DND-41 (cell line): Measurements from ENCODE around the gene SAMD4A.

Experiments used
- ATAC-seq: fragments of 200-7000 bp; cut with Tn5 transposase; 3 replicates; pipeline ENCODE4 v1.9.1; 2021; ENCODE audit warnings: low read depth; ENCODE audit not compliant: insufficient read depth
- DNase-seq: peaks from one replicate; pipeline ENCODE4 v3.0.0-alpha.2; 2020
- H2AFZ ChIP-seq: 2 replicates; pipeline ENCODE4 v1.6.0; 2012; ENCODE audit warnings: low read depth, low read length
- H3K27ac ChIP-seq: 2 replicates; pipeline ENCODE4 v1.5.1; 2012; ENCODE audit warnings: low read length, inconsistent platforms
- H3K27me3 ChIP-seq: fragments of 200-600 bp; sonication (generic); 2 replicates; pipeline ENCODE4 v1.6.0; 2012; ENCODE audit warnings: low read length, mild to moderate bottlenecking, inconsistent platforms; ENCODE audit not compliant: insufficient read depth, poor library complexity
- H3K36me3 ChIP-seq: 2 replicates; pipeline ENCODE4 v1.5.1; 2012; ENCODE audit warnings: low read length, inconsistent platforms; ENCODE audit not compliant: insufficient read depth
- H3K4me1 ChIP-seq: 2 replicates; pipeline ENCODE4 v1.5.1; 2012; ENCODE audit warnings: mild to moderate bottlenecking, low read length; ENCODE audit not compliant: insufficient read depth
- H3K4me2 ChIP-seq: 2 replicates; pipeline ENCODE4 v1.6.0; 2012; ENCODE audit warnings: mild to moderate bottlenecking, moderate library complexity, low read length, inconsistent platforms; ENCODE audit not compliant: insufficient read depth
- H3K4me3 ChIP-seq, 2 experiments: fragments of 200-600 bp in 1 of 2; shearing (Covaris generic) in 1 of 2; 2 replicates each; pipeline ENCODE4 v1.5.1; 2012 to 2016; ENCODE audit warnings: inconsistent platforms in 2 of 2, low read length in 2 of 2, mild to moderate bottlenecking in 2 of 2, low read depth in 1 of 2, moderate library complexity in 1 of 2
- H3K79me2 ChIP-seq: 2 replicates; pipeline ENCODE4 v1.6.0; 2012; ENCODE audit warnings: low read length, inconsistent platforms; ENCODE audit not compliant: insufficient read depth
- H3K9ac ChIP-seq: 2 replicates; pipeline ENCODE4 v1.6.0; 2012; ENCODE audit warnings: low read depth, mild to moderate bottlenecking, inconsistent platforms, low read length, moderate library complexity
- H3K9me3 ChIP-seq: 2 replicates; pipeline ENCODE4 v1.5.1; 2012; ENCODE audit warnings: low read length, moderate library complexity, mild to moderate bottlenecking, inconsistent platforms; ENCODE audit not compliant: insufficient read depth, severe bottlenecking
- H4K20me1 ChIP-seq: 2 replicates; pipeline ENCODE4 v1.6.0; 2012; ENCODE audit warnings: low read length; ENCODE audit not compliant: insufficient read depth
- EZH2 ChIP-seq: IDR thresholded peaks from 3 replicates; pipeline ENCODE4 v1.6.1; 2012; ENCODE audit warnings: borderline replicate concordance, low read depth, mild to moderate bottlenecking, moderate library complexity, low read length, inconsistent platforms; ENCODE audit not compliant: severe bottlenecking
- TF ChIP-seq, protein P1 (sequence below): IDR thresholded peaks from 2 replicates; pipeline ENCODE4 v1.5.1; 2012; ENCODE audit warnings: borderline replicate concordance, low read length, moderate library complexity, mild to moderate bottlenecking; ENCODE audit not compliant: poor library complexity, severe bottlenecking; ENCODE audit errors: extremely low read depth

SAMD4A gene

DNA sequence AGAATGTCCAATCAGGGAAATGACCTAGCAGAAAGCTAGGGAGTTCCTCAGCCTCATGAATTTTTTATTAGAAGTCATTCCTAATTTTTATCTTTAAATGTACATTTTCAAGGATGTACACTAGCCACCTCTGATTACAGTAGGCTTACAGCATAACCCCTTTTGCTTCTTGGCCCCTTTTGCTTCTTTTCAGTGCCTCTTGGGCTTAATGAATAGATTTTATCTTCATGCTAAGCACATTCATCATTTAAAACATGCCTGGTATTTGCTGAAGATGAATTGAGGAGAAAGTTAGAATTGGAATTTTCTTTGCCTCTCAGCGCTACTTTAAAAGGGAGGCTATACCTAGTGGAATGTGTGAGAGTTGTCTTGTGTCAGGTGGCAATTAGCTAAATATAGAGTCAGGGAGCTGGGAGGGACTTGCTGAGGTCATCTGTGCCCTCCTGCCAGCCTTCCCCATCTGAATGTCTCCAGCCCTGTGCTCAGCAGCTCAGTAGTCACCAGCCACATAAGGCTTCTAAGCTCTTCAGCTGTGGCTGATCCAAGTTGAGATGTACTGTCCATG, 132.1 kb downstream of the SAMD4A start:
- no peaks in the 10 kb centered on the region for H3K4me1 ChIP-seq
- no peak overlapping the region for H3K27ac ChIP-seq
- ATAC-seq (no peak), DNase-seq (no peak)
- no peak overlapping the region for H2AFZ ChIP-seq
- peaks cover 27% of the 10 kb centered on the region for H3K27me3 ChIP-seq
- H3K79me2 ChIP-seq, result no peaks in the 10 kb centered on the region
- no peaks in the 10 kb centered on the region for H3K9me3 ChIP-seq
- H3K36me3 ChIP-seq, result no peaks in the 10 kb centered on the region
- no peak overlapping the region for H3K4me2 ChIP-seq
- no peak overlapping the region for H3K4me3 ChIP-seq
- no peak overlapping the region for H3K9ac ChIP-seq
- TF ChIP-seq, protein P1, sequence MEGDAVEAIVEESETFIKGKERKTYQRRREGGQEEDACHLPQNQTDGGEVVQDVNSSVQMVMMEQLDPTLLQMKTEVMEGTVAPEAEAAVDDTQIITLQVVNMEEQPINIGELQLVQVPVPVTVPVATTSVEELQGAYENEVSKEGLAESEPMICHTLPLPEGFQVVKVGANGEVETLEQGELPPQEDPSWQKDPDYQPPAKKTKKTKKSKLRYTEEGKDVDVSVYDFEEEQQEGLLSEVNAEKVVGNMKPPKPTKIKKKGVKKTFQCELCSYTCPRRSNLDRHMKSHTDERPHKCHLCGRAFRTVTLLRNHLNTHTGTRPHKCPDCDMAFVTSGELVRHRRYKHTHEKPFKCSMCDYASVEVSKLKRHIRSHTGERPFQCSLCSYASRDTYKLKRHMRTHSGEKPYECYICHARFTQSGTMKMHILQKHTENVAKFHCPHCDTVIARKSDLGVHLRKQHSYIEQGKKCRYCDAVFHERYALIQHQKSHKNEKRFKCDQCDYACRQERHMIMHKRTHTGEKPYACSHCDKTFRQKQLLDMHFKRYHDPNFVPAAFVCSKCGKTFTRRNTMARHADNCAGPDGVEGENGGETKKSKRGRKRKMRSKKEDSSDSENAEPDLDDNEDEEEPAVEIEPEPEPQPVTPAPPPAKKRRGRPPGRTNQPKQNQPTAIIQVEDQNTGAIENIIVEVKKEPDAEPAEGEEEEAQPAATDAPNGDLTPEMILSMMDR, result no peak
- TF ChIP-seq EZH2, result no peak
- no peaks in the 10 kb centered on the region for H4K20me1 ChIP-seq

DNA sequence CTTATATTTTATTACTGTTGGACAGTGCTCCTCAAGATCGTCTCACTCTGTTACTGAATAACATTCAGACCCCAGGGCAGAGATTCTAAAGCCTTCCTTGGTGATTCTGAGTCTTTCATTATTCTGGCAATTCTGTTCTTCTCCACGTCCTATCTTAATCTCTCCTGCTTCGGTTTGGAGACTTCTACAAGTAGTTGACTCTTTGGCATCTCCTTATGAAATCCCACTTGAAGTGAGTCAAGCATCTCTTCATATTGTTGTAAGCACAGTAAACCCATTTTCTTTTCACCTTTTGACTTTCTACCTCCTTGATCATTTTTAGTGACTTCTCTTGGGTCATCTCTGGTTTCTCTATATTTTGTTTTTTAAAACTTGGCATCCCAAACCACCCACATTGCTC, 132.8 kb downstream of the SAMD4A start:
- H3K9me3 ChIP-seq, result no peaks in the 10 kb centered on the region
- H4K20me1 ChIP-seq, result no peaks in the 10 kb centered on the region
- no peak overlapping the region for H3K27ac ChIP-seq
- H3K4me1 ChIP-seq, result no peaks in the 10 kb centered on the region
- H3K27me3 ChIP-seq, result peaks cover 27% of the 10 kb centered on the region
- H3K4me3 ChIP-seq, result no peak overlapping the region
- no peak overlapping the region for H2AFZ ChIP-seq
- DNase-seq (no peak), ATAC-seq (no peak)
- TF ChIP-seq EZH2, result no peak
- TF ChIP-seq, protein P1, result no peak
- H3K36me3 ChIP-seq, result no peaks in the 10 kb centered on the region
- H3K9ac ChIP-seq, result no peak overlapping the region
- no peaks in the 10 kb centered on the region for H3K79me2 ChIP-seq
- H3K4me2 ChIP-seq, result no peak overlapping the region

DNA sequence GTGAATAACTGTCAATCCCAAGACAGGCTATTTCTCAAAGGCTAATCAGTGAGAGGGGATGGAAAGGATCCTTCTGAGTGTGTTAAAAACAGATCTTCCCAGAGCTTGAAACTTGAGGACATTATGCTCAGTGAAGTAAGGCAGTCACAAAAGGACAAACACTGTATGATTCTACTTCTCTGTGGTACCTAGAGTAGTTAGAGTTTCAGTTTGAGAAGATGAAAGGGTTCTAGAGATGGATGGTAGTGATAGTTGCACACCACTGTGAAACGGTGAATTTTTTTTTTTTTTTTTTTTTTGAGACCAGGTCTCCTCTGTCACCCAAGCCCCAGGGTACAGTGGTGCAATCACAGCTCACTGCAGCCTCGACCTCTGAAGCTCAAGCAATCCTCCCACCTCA, 133.8 kb downstream of the SAMD4A start:
- H2AFZ ChIP-seq, result no peak overlapping the region
- H3K27me3 ChIP-seq, result peaks cover 27% of the 10 kb centered on the region
- H3K4me1 ChIP-seq, result no peaks in the 10 kb centered on the region
- no peak overlapping the region for H3K9ac ChIP-seq
- no peaks in the 10 kb centered on the region for H3K79me2 ChIP-seq
- no peaks in the 10 kb centered on the region for H3K36me3 ChIP-seq
- no peak for DNase-seq
- H3K9me3 ChIP-seq, result no peaks in the 10 kb centered on the region
- no peak overlapping the region for H3K4me3 ChIP-seq
- TF ChIP-seq, protein P1, result no peak
- no peak for TF ChIP-seq EZH2
- H3K27ac ChIP-seq, result no peak overlapping the region
- no peaks in the 10 kb centered on the region for H4K20me1 ChIP-seq
- ATAC-seq, result no peak
- H3K4me2 ChIP-seq, result no peak overlapping the region

DNA sequence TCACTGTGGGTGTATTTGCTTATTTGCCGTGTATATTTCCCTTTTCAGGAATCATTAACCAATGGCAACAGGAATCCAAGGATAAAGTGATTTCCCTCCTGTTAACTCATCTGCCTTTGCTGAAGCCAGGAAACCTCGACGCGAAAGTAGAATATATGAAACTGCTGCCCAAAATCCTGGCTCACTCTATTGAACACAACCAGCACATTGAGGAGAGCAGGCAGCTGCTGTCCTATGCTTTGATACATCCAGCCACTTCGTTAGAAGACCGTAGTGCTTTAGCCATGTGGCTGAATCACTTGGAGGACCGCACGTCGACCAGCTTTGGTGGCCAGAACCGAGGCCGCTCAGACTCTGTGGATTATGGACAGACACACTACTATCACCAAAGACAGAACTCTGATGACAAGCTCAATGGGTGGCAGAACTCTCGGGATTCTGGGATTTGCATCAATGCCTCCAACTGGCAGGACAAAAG, 135.1 kb downstream of the SAMD4A start:
- Histone ChIP-seq H3K36me3 (no peaks in the 10 kb centered on the region), H3K4me1 (no peaks in the 10 kb centered on the region), H3K27me3 (peaks cover 30% of the 10 kb centered on the region), H4K20me1 (no peaks in the 10 kb centered on the region), H3K4me2 (no peak overlapping the region), H2AFZ (no peak overlapping the region), H3K4me3 (no peak overlapping the region), H3K9ac (no peak overlapping the region), H3K79me2 (no peaks in the 10 kb centered on the region), H3K27ac (no peak overlapping the region), H3K9me3 (no peaks in the 10 kb centered on the region)
- ATAC-seq (no peak), DNase-seq (no peak)
- TF ChIP-seq, protein P1, result no peak
- no peak for TF ChIP-seq EZH2
